ENCODE data around the gene TTC17. TPM values are rescaled to one million over a fixed set of nuclear protein-coding genes. Genes with fewer than 3 reads are reported as not detected.

The TTC17 gene
- total and polyA plus RNA-seq, 2 of the 4 experiments (the other 2 are of a cell fraction): 56.3 to 61.3 TPM

DNA sequence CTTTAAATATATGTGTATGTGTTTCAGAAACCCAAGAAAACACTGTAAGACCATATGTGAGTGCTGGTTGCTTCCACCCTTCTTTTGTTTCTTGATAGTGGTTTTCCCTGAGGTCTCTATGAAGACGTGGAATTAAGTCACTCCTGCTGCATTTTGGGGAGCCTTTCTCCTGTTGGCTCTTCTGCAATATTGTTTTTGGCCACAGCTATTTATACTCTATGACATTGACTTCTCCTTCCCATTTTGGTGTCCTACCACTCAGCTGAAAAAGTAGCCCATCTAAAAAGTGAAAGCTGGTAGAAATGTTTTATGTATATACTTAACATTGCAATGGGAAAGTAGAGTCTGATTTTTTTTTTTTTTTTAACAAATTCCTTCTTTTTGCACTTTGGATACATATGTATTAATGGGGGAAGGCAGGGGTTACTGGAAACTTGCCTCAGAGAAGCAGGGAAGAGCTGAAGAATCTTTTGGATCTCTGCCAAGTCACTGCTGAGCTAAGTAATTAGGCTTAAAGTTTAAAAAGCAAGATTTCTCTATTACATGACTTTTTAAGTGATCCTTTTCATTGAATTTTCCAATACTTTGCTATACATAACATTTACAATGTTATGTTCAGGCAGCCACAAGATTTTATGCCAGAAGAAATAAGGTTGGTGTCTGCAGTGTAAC lies 1.8 kb downstream of the TTC17 start:
- H3K9me3 ChIP-seq (ENCODE audit: control insufficient read depth, insufficient read depth, low read length): no peaks in the 10 kb centered on the region
- ATAC-seq (ENCODE audit: low read depth): no peak
- H3K4ac ChIP-seq (ENCODE audit: low read depth, low read length): no peak overlapping the region
- H2BK15ac ChIP-seq (ENCODE audit: low read depth, low read length): no peak overlapping the region
- no peak overlapping the region for H3K18ac ChIP-seq (ENCODE audit: low read depth, low read length)
- H4K91ac ChIP-seq (ENCODE audit: insufficient read depth, low read depth, low read length): no peak overlapping the region
- ChIA-PET CTCF (interaction anchor here (0.7 kb wide), 1 partner anchor 209 kb away, joined by 3 read pairs; no protein-coding TSS in a partner anchor), POLR2A (ENCODE audit: unreplicated experiment) (interaction anchor here (0.6 kb wide), 1 partner anchor 471 kb away, joined by 9 read pairs; no protein-coding TSS in a partner anchor)
- no peak overlapping the region; a peak in 1 of 4 replicates for H4K8ac ChIP-seq (ENCODE audit: low read depth in 2 of 2, low read length in 2 of 2)
- peaks cover 3% of the 10 kb centered on the region for H3K36me3 ChIP-seq (ENCODE audit: control insufficient read depth, insufficient read depth, low read length)
- no peak overlapping the region for H2BK20ac ChIP-seq (ENCODE audit: low read depth, low read length)
- no peak overlapping the region for H2AFZ ChIP-seq (replicated peaks; ENCODE audit: low read length, poor library complexity)
- intact Hi-C loops (cut with micrococcal nuclease) (no loop called here), in situ Hi-C loops (cut with MboI; ENCODE audit: low sequenced_read_pairs) (no loop called here), dilution Hi-C loops (cut with HindIII; ENCODE audit: low sequenced_read_pairs, unreplicated experiment) (no loop called here)
- H3K9me1 ChIP-seq (ENCODE audit: insufficient read depth, low read length): peaks cover 7% of the 10 kb centered on the region; the same call in 1 of the 2 replicates
- no peak overlapping the region for H2AK5ac ChIP-seq (ENCODE audit: low read depth, low read length)
- H2BK5ac ChIP-seq (ENCODE audit: low read depth, low read length, poor library complexity, severe bottlenecking): peak overlapping the region; percentile 94
- H3K4me1 ChIP-seq (ENCODE audit: control insufficient read depth, insufficient read depth, low read length): peaks cover 4% of the 10 kb centered on the region; the same call in 1 of the 2 replicates
- TF ChIP-seq FOS (IDR thresholded peaks at IDR 0.05; ENCODE audit: low read depth, low read length) (no peak), NFE2L2 (IDR thresholded peaks at IDR 0.05; ENCODE audit: low read depth, low read length) (no peak)
- TF ChIP-seq, protein P1, sequence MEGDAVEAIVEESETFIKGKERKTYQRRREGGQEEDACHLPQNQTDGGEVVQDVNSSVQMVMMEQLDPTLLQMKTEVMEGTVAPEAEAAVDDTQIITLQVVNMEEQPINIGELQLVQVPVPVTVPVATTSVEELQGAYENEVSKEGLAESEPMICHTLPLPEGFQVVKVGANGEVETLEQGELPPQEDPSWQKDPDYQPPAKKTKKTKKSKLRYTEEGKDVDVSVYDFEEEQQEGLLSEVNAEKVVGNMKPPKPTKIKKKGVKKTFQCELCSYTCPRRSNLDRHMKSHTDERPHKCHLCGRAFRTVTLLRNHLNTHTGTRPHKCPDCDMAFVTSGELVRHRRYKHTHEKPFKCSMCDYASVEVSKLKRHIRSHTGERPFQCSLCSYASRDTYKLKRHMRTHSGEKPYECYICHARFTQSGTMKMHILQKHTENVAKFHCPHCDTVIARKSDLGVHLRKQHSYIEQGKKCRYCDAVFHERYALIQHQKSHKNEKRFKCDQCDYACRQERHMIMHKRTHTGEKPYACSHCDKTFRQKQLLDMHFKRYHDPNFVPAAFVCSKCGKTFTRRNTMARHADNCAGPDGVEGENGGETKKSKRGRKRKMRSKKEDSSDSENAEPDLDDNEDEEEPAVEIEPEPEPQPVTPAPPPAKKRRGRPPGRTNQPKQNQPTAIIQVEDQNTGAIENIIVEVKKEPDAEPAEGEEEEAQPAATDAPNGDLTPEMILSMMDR (conservative IDR thresholded peaks at IDR 0.05; ENCODE audit: low read depth, low read length): no peak
- no peak overlapping the region for H2BK120ac ChIP-seq (ENCODE audit: low read depth, low read length)
- no peak overlapping the region for H3K14ac ChIP-seq (replicated peaks; ENCODE audit: low read depth, low read length)
- H3K4me2 ChIP-seq (ENCODE audit: low read depth, low read length): peak overlapping the region; percentile 83
- H3K27me3 ChIP-seq (ENCODE audit: control insufficient read depth, insufficient read depth, low read length): no peaks in the 10 kb centered on the region
- peaks cover 18% of the 10 kb centered on the region for H4K20me1 ChIP-seq (ENCODE audit: insufficient read depth, low read length)
- H3K9ac ChIP-seq (ENCODE audit: low read depth, low read length): 0 out of 2 replicates have a peak overlapping the region, but pooled peaks have one; percentile 40
- peak; percentile 42 for DNase-seq
- H4K5ac ChIP-seq (ENCODE audit: low read depth, low read length): no peak overlapping the region
- peaks cover 7 to 43% of the 10 kb centered on the region in 2 experiments; a peak in 3 of 4 replicates for H3K79me1 ChIP-seq (ENCODE audit: low read depth in 1 of 2, low read length in 2 of 2)
- H3K56ac ChIP-seq (ENCODE audit: extremely low read depth, insufficient read depth, low read length): no peak overlapping the region
- H2AK9ac ChIP-seq (replicated peaks; ENCODE audit: low read depth, low read length, poor library complexity): no peak overlapping the region
- no CpG with 5 or more reads among the region's 1 CpG for WGBS, 2 experiments (ENCODE audit: extremely low coverage in 2 of 2, insufficient read length in 1 of 2)
- peak overlapping the region; percentile 62; the same call in 1 of the 2 replicates for H3K23ac ChIP-seq (ENCODE audit: low read depth, low read length)
- peak overlapping the region; percentile 49; the same call in 1 of the 2 replicates for H3K27ac ChIP-seq (ENCODE audit: insufficient read depth, low read length)
- no TSS peak for BruUV-seq (replicated peaks)
- peak overlapping the region; percentile 93 for H3K4me3 ChIP-seq (ENCODE audit: insufficient read depth, low read depth, low read length)
